Measurements from ENCODE around the gene ERC1. TPM values are rescaled to one million over a fixed set of nuclear protein-coding genes. Genes with fewer than 3 reads are reported as not detected.

The ERC1 gene
- 10 to 100 TPM; 18.9 to 72.9 TPM for total RNA-seq

DNA sequence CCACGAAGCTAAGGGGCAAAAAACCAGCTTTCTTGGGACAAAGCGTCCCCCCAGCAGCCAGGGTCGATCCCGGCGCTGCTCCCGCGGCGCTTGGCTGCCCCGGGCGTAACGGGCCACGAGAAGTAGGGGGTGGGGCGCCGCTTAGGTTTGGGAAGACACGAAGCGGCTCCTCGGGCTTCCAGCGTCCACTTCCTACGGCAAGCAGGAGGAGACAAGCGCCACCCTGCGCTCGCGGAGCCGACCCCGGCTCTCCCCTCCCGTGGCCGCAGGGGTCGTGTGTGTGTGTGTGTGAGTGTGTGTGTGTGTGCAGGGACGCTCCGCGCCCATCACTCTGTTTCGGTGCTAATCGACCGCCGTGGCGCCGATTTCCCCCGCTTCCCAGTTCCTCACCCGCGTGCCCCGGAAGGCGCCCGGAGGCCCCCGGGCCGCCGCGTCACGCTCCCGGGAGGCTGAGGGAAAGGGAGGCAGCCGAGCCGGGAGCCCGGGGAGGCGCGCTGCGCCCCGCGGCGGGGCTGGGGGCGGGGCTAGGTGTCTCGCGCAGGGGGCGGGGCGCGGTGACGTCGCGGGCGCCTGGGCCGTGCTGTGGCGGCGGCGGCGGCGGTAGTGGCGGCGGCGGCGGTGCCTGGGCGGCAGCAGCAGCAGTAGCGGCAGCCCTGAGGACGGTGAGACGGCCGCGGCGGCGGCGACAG lies at the start of gene ERC1:
TSS of gene ERC1 (plus strand) at position 563 of the 689 bp plus-strand sequence. CDS start 36,681 bp downstream, outside the sequence.
- TF ChIP-seq POLR2AphosphoS5 (IDR thresholded peaks at IDR 0.05) (peak; percentile 60), POLR2A (IDR thresholded peaks at IDR 0.05) (peak; percentile 65)
- TF ChIP-seq, protein P1, sequence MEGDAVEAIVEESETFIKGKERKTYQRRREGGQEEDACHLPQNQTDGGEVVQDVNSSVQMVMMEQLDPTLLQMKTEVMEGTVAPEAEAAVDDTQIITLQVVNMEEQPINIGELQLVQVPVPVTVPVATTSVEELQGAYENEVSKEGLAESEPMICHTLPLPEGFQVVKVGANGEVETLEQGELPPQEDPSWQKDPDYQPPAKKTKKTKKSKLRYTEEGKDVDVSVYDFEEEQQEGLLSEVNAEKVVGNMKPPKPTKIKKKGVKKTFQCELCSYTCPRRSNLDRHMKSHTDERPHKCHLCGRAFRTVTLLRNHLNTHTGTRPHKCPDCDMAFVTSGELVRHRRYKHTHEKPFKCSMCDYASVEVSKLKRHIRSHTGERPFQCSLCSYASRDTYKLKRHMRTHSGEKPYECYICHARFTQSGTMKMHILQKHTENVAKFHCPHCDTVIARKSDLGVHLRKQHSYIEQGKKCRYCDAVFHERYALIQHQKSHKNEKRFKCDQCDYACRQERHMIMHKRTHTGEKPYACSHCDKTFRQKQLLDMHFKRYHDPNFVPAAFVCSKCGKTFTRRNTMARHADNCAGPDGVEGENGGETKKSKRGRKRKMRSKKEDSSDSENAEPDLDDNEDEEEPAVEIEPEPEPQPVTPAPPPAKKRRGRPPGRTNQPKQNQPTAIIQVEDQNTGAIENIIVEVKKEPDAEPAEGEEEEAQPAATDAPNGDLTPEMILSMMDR (IDR thresholded peaks at IDR 0.05) = no peak
- Histone ChIP-seq H3K9me3 (no peaks in the 10 kb centered on the region), H3K36me3 (no peaks in the 10 kb centered on the region), H3K4me1 (replicated peaks) (peaks cover 10% of the 10 kb centered on the region), H3K4me3 (peak within 1 kb of the TSS; percentile 97 to 98), H3K27ac (peak within 1 kb of the TSS; percentile 98 to 99), H3K27me3 (replicated peaks; ENCODE audit: insufficient read depth) (no peaks in the 10 kb centered on the region)
- intact Hi-C loops (cut with DNase I) = loop anchor here (5.0 kb wide), 1 partner anchor 91 kb away; no protein-coding TSS in a partner anchor
- WGBS = 1% methylated on average over 30 of the region's 87 CpGs
- peak; percentile 86 for DNase-seq (ENCODE audit: low spot score)

DNA sequence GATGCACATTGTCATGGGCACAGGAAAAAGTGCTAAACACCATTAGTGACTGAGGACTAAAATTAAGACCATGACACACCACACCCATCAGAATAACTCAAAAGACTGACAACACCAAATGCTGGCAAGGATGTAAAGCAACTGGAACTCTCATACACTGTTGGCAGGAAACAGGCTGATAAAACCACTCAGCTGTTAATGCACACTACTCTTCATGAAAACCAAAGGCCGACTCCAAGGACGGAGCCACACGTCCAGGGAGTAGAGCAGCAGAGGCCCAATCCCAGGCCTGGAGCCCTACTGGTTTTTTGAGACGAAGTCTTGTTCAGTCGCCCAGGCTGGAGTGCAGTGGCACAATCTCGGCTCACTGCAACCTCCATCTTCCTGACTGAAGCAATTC lies 48.0 kb upstream of the ERC1 start:
- no peak overlapping the region for H3K4me3 ChIP-seq
- DNase-seq (ENCODE audit: low spot score) = no peak
- H3K27ac ChIP-seq = no peak overlapping the region
- H3K4me1 ChIP-seq (replicated peaks) = no peaks in the 10 kb centered on the region
- no peaks in the 10 kb centered on the region for H3K36me3 ChIP-seq
- 92% methylated on average over 6 of the region's 6 CpGs for WGBS
- TF ChIP-seq, protein P1 (IDR thresholded peaks at IDR 0.05) = no peak
- no peak for TF ChIP-seq POLR2AphosphoS5 (IDR thresholded peaks at IDR 0.05)
- no peak for TF ChIP-seq POLR2A (IDR thresholded peaks at IDR 0.05)
- H3K9me3 ChIP-seq = no peaks in the 10 kb centered on the region
- intact Hi-C loops (cut with DNase I) = no loop called here
- no peaks in the 10 kb centered on the region for H3K27me3 ChIP-seq (replicated peaks; ENCODE audit: insufficient read depth)

DNA sequence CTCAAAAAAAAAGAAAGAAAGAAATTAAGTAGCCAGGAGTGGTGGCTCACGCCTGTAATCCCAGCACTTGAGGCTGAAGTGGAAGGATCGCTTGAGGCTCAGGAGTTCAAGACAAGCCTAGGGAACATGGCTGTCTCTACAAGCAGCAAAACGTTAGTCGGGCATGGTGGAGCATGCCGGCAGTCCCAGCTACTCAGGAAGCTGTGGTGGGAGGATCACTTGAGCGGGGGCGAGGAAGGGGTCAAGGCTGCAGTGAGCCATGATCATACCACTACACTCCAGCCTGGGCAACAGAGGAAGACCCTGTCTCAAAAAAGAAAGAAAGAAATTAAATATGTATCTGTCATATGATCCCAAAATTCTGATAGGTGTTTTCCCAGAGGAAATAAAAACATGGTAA lies 46.8 kb upstream of the ERC1 start:
- no peak overlapping the region for H3K27ac ChIP-seq
- no peak for DNase-seq (ENCODE audit: low spot score)

DNA sequence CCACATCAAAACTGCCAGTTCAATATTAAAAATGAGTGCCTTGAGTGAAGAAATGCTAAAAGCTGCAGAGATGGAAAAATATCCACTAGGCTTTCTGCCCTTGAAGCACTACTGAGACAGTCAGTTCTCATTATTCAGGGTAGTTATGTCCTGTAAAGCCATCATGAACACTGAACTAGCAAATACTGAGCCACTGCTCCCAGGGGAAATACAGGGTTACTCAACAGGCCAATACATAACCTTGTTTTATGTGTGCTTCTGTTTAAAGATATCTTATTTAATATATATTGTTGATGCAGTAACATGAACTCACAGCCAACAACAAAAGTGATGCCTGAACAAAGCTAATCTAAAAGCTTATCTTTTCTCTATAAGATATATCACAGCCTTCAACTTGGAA lies 44.8 kb upstream of the ERC1 start:
- no peaks in the 10 kb centered on the region for H3K4me1 ChIP-seq (replicated peaks)
- no peaks in the 10 kb centered on the region for H3K9me3 ChIP-seq
- DNase-seq (ENCODE audit: low spot score) = no peak
- no peaks in the 10 kb centered on the region for H3K36me3 ChIP-seq
- intact Hi-C loops (cut with DNase I) = no loop called here
- TF ChIP-seq POLR2A (IDR thresholded peaks at IDR 0.05) (no peak), POLR2AphosphoS5 (IDR thresholded peaks at IDR 0.05) (no peak)
- TF ChIP-seq, protein P1 (IDR thresholded peaks at IDR 0.05) = no peak
- no peaks in the 10 kb centered on the region for H3K27me3 ChIP-seq (replicated peaks; ENCODE audit: insufficient read depth)
- H3K4me3 ChIP-seq = no peak overlapping the region
- H3K27ac ChIP-seq = no peak overlapping the region

More for the DNA sequence above, 46.8 kb upstream of the ERC1 start:
- Histone ChIP-seq H3K4me1 (replicated peaks) (no peaks in the 10 kb centered on the region), H3K27me3 (replicated peaks; ENCODE audit: insufficient read depth) (no peaks in the 10 kb centered on the region), H3K4me3 (no peak overlapping the region), H3K36me3 (no peaks in the 10 kb centered on the region), H3K9me3 (no peaks in the 10 kb centered on the region)
- TF ChIP-seq POLR2AphosphoS5 (IDR thresholded peaks at IDR 0.05) (no peak), POLR2A (IDR thresholded peaks at IDR 0.05) (no peak)
- TF ChIP-seq, protein P1 (IDR thresholded peaks at IDR 0.05) = no peak
- intact Hi-C loops (cut with DNase I) = no loop called here
- 72% methylated on average over 7 of the region's 7 CpGs for WGBS

DNA sequence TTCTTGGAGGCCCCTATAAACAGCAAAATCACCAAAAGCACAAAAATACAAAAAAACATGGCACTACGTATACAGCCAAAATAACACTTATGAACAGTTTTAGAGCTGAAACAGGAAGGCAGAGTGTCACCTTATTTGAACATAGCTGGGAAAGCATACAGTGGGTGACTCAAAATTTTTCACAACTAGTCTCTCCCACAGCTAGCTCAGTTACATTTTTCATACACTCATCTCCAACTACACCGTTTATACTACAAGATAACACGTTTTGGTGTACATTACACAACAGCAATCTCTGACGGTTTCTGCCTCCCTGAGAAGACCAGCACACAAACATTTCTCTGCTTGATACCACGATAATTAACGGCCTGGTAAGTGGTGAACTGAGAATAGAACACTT lies 44.4 kb upstream of the ERC1 start:
- TF ChIP-seq, protein P1 (IDR thresholded peaks at IDR 0.05) = no peak
- no peak for TF ChIP-seq POLR2AphosphoS5 (IDR thresholded peaks at IDR 0.05)
- TF ChIP-seq POLR2A (IDR thresholded peaks at IDR 0.05) = no peak
- Histone ChIP-seq H3K36me3 (no peaks in the 10 kb centered on the region), H3K4me3 (no peak overlapping the region), H3K27ac (no peak overlapping the region), H3K4me1 (replicated peaks) (no peaks in the 10 kb centered on the region), H3K9me3 (no peaks in the 10 kb centered on the region), H3K27me3 (replicated peaks; ENCODE audit: insufficient read depth) (no peaks in the 10 kb centered on the region)
- DNase-seq (ENCODE audit: low spot score) = no peak
- WGBS = 86% methylated on average over 6 of the region's 6 CpGs
- intact Hi-C loops (cut with DNase I) = no loop called here
